HG03103 (cell line): Measurements from ENCODE around the gene ZFAND3.

Experiments
- ATAC-seq: cut with Tn5 transposase; IDR thresholded peaks from one replicate; pipeline ENCODE4 v1.9.1; 2021; ENCODE audit warnings: low read depth; ENCODE audit not compliant: unreplicated experiment

The ZFAND3 gene

GRCh38 chr6:38173909-38174308 lies 354.4 kb downstream of the ZFAND3 start:
- no peak for ATAC-seq

GRCh38 chr6:38174315-38174714 lies 354.8 kb downstream of the ZFAND3 start:
- no peak for ATAC-seq

GRCh38 chr6:38174806-38175495 lies 355.4 kb downstream of the ZFAND3 start:
- no peak for ATAC-seq

- no peak for ATAC-seq
Observed at GRCh38 chr6:38175786-38176185, 356.3 kb downstream of the ZFAND3 start.

- ATAC-seq = no peak
Observed at GRCh38 chr6:38176797-38177751, 357.5 kb downstream of the ZFAND3 start.

GRCh38 chr6:38177882-38178583 lies 358.5 kb downstream of the ZFAND3 start:
- no peak for ATAC-seq

GRCh38 chr6:38178584-38178886 lies 359.0 kb downstream of the ZFAND3 start:
- ATAC-seq = no peak

- ATAC-seq = no peak
Observed at GRCh38 chr6:38179300-38179699, 359.8 kb downstream of the ZFAND3 start.

GRCh38 chr6:38179794-38180430 lies 360.4 kb downstream of the ZFAND3 start:
- ATAC-seq = no peak

GRCh38 chr6:38180586-38180985 lies 361.1 kb downstream of the ZFAND3 start:
- ATAC-seq = no peak

- no peak for ATAC-seq
Observed at GRCh38 chr6:38182426-38182825, 362.9 kb downstream of the ZFAND3 start.

GRCh38 chr6:38183856-38184584 lies 364.5 kb downstream of the ZFAND3 start:
- no peak for ATAC-seq

GRCh38 chr6:38184585-38185080 lies 365.1 kb downstream of the ZFAND3 start:
- no peak for ATAC-seq

GRCh38 chr6:38185244-38185643 lies 365.7 kb downstream of the ZFAND3 start:
- no peak for ATAC-seq

- ATAC-seq = no peak
Observed at GRCh38 chr6:38185752-38186151, 366.2 kb downstream of the ZFAND3 start.

- ATAC-seq = no peak
Observed at GRCh38 chr6:38187325-38187724, 367.8 kb downstream of the ZFAND3 start.

- ATAC-seq = no peak
Observed at GRCh38 chr6:38187811-38188590, 368.5 kb downstream of the ZFAND3 start.

- no peak for ATAC-seq
Observed at GRCh38 chr6:38188677-38189335, 369.3 kb downstream of the ZFAND3 start.

GRCh38 chr6:38191418-38191817 lies 371.9 kb downstream of the ZFAND3 start:
- ATAC-seq = no peak
